ENCODE results near the gene PSKH1.
"Not testable (repeated sequence)": the region's sequence is repeated elsewhere in the genome, so short reads cannot be mapped to it uniquely, and the experiment has no call there.

The PSKH1 gene

GRCh38 chr16:67892375-67892774, 679 bp upstream of the PSKH1 start:
- Histone ChIP-seq H3K4me3 (ENCODE audit: low read depth, low read length) (peak overlapping the region; percentile 59), H3K36me3 (ENCODE audit: control insufficient read depth, insufficient read depth, low read length) (no peaks in the 10 kb centered on the region), H3K9me3 (ENCODE audit: control insufficient read depth, insufficient read depth, low read length) (no peaks in the 10 kb centered on the region), H3K9ac (ENCODE audit: low read depth, low read length) (no peak overlapping the region; the same call in 1 of the 2 replicates), H3K27ac (ENCODE audit: low read depth, low read length) (peak overlapping the region; percentile 74), H3K27me3 (ENCODE audit: control insufficient read depth, insufficient read depth, low read length) (no peaks in the 10 kb centered on the region), H3K4me1 (ENCODE audit: control insufficient read depth, insufficient read depth, low read length) (0 out of 2 replicates have a peak, but pooled peaks cover 8% of the 10 kb centered on the region)

- Histone ChIP-seq H3K27ac (ENCODE audit: low read depth, low read length) (peak overlapping the region; percentile 83), H3K9ac (ENCODE audit: low read depth, low read length) (peak overlapping the region; percentile 96), H3K4me3 (ENCODE audit: low read depth, low read length) (peak overlapping the region; percentile 99), H3K9me3 (ENCODE audit: control insufficient read depth, insufficient read depth, low read length) (no peaks in the 10 kb centered on the region), H3K27me3 (ENCODE audit: control insufficient read depth, insufficient read depth, low read length) (no peaks in the 10 kb centered on the region), H3K36me3 (ENCODE audit: control insufficient read depth, insufficient read depth, low read length) (no peaks in the 10 kb centered on the region), H3K4me1 (ENCODE audit: control insufficient read depth, insufficient read depth, low read length) (0 out of 2 replicates have a peak, but pooled peaks cover 8% of the 10 kb centered on the region)
These were observed 817 bp downstream of the PSKH1 start for GRCh38 chr16:67893743-67894399.

- Histone ChIP-seq H3K27ac (ENCODE audit: low read depth, low read length) (no peak overlapping the region), H3K4me1 (ENCODE audit: control insufficient read depth, insufficient read depth, low read length) (0 out of 2 replicates have a peak, but pooled peaks cover 7% of the 10 kb centered on the region), H3K36me3 (ENCODE audit: control insufficient read depth, insufficient read depth, low read length) (no peaks in the 10 kb centered on the region), H3K9ac (ENCODE audit: low read depth, low read length) (no peak overlapping the region), H3K27me3 (ENCODE audit: control insufficient read depth, insufficient read depth, low read length) (no peaks in the 10 kb centered on the region), H3K9me3 (ENCODE audit: control insufficient read depth, insufficient read depth, low read length) (no peaks in the 10 kb centered on the region), H3K4me3 (ENCODE audit: low read depth, low read length) (no peak overlapping the region)
These were observed 4.2 kb downstream of the PSKH1 start for GRCh38 chr16:67897231-67897630.

- no peaks in the 10 kb centered on the region for H3K9me3 ChIP-seq (ENCODE audit: control insufficient read depth, insufficient read depth, low read length)
- no peaks in the 10 kb centered on the region for H3K27me3 ChIP-seq (ENCODE audit: control insufficient read depth, insufficient read depth, low read length)
- H3K4me1 ChIP-seq (ENCODE audit: control insufficient read depth, insufficient read depth, low read length) = no peaks in the 10 kb centered on the region
- no peak overlapping the region for H3K27ac ChIP-seq (ENCODE audit: low read depth, low read length)
- H3K4me3 ChIP-seq (ENCODE audit: low read depth, low read length) = no peak overlapping the region
- H3K9ac ChIP-seq (ENCODE audit: low read depth, low read length) = no peak overlapping the region
- H3K36me3 ChIP-seq (ENCODE audit: control insufficient read depth, insufficient read depth, low read length) = peaks cover 9% of the 10 kb centered on the region; the same call in 1 of the 2 replicates
These were observed 8.7 kb downstream of the PSKH1 start for GRCh38 chr16:67901734-67902133.

- H3K27ac ChIP-seq (ENCODE audit: low read depth, low read length) = no peak overlapping the region
- H3K36me3 ChIP-seq (ENCODE audit: control insufficient read depth, insufficient read depth, low read length) = peaks cover 9% of the 10 kb centered on the region; the same call in 1 of the 2 replicates
- no peak overlapping the region for H3K4me3 ChIP-seq (ENCODE audit: low read depth, low read length)
- no peaks in the 10 kb centered on the region for H3K4me1 ChIP-seq (ENCODE audit: control insufficient read depth, insufficient read depth, low read length)
- H3K27me3 ChIP-seq (ENCODE audit: control insufficient read depth, insufficient read depth, low read length) = no peaks in the 10 kb centered on the region
- H3K9me3 ChIP-seq (ENCODE audit: control insufficient read depth, insufficient read depth, low read length) = no peaks in the 10 kb centered on the region
- no peak overlapping the region for H3K9ac ChIP-seq (ENCODE audit: low read depth, low read length)
These were observed 9.8 kb downstream of the PSKH1 start for GRCh38 chr16:67902831-67903230.

- H3K9ac ChIP-seq (ENCODE audit: low read depth, low read length) = no peak overlapping the region
- no peaks in the 10 kb centered on the region for H3K27me3 ChIP-seq (ENCODE audit: control insufficient read depth, insufficient read depth, low read length)
- H3K36me3 ChIP-seq (ENCODE audit: control insufficient read depth, insufficient read depth, low read length) = peaks cover 38% of the 10 kb centered on the region
- H3K4me3 ChIP-seq (ENCODE audit: low read depth, low read length) = no peak overlapping the region
- no peak overlapping the region for H3K27ac ChIP-seq (ENCODE audit: low read depth, low read length)
- H3K9me3 ChIP-seq (ENCODE audit: control insufficient read depth, insufficient read depth, low read length) = no peaks in the 10 kb centered on the region
- H3K4me1 ChIP-seq (ENCODE audit: control insufficient read depth, insufficient read depth, low read length) = no peaks in the 10 kb centered on the region
These were observed 14.5 kb downstream of the PSKH1 start for GRCh38 chr16:67907397-67908180.

GRCh38 chr16:67909056-67909742, 16.1 kb downstream of the PSKH1 start:
- Histone ChIP-seq H3K27me3 (ENCODE audit: control insufficient read depth, insufficient read depth, low read length) (no peaks in the 10 kb centered on the region), H3K9me3 (ENCODE audit: control insufficient read depth, insufficient read depth, low read length) (no peaks in the 10 kb centered on the region), H3K9ac (ENCODE audit: low read depth, low read length) (no peak overlapping the region), H3K36me3 (ENCODE audit: control insufficient read depth, insufficient read depth, low read length) (peaks cover 31% of the 10 kb centered on the region), H3K4me3 (ENCODE audit: low read depth, low read length) (no peak overlapping the region), H3K27ac (ENCODE audit: low read depth, low read length) (no peak overlapping the region), H3K4me1 (ENCODE audit: control insufficient read depth, insufficient read depth, low read length) (no peaks in the 10 kb centered on the region)

GRCh38 chr16:67910158-67910557, 17.1 kb downstream of the PSKH1 start:
- Histone ChIP-seq H3K9ac (ENCODE audit: low read depth, low read length) (no peak overlapping the region), H3K36me3 (ENCODE audit: control insufficient read depth, insufficient read depth, low read length) (peaks cover 31% of the 10 kb centered on the region), H3K9me3 (ENCODE audit: control insufficient read depth, insufficient read depth, low read length) (no peaks in the 10 kb centered on the region), H3K27me3 (ENCODE audit: control insufficient read depth, insufficient read depth, low read length) (no peaks in the 10 kb centered on the region), H3K27ac (ENCODE audit: low read depth, low read length) (no peak overlapping the region), H3K4me3 (ENCODE audit: low read depth, low read length) (no peak overlapping the region), H3K4me1 (ENCODE audit: control insufficient read depth, insufficient read depth, low read length) (peaks cover 7% of the 10 kb centered on the region)

GRCh38 chr16:67914758-67915495, 21.9 kb downstream of the PSKH1 start:
- H3K4me1 ChIP-seq (ENCODE audit: control insufficient read depth, insufficient read depth, low read length) = peaks cover 16% of the 10 kb centered on the region
- H3K36me3 ChIP-seq (ENCODE audit: control insufficient read depth, insufficient read depth, low read length) = peaks cover 24% of the 10 kb centered on the region
- H3K9me3 ChIP-seq (ENCODE audit: control insufficient read depth, insufficient read depth, low read length) = no peaks in the 10 kb centered on the region
- no peak overlapping the region for H3K4me3 ChIP-seq (ENCODE audit: low read depth, low read length)
- no peaks in the 10 kb centered on the region for H3K27me3 ChIP-seq (ENCODE audit: control insufficient read depth, insufficient read depth, low read length)
- peak overlapping the region; percentile 50 for H3K27ac ChIP-seq (ENCODE audit: low read depth, low read length)
- peak overlapping the region; percentile 8; the same call in 1 of the 2 replicates for H3K9ac ChIP-seq (ENCODE audit: low read depth, low read length)

GRCh38 chr16:67915496-67915769, 22.4 kb downstream of the PSKH1 start:
- not testable (repeated sequence) for H3K27me3 ChIP-seq (ENCODE audit: control insufficient read depth, insufficient read depth, low read length); H3K4me3 ChIP-seq (ENCODE audit: low read depth, low read length); H3K9ac ChIP-seq (ENCODE audit: low read depth, low read length); H3K9me3 ChIP-seq (ENCODE audit: control insufficient read depth, insufficient read depth, low read length)
- H3K36me3 ChIP-seq (ENCODE audit: control insufficient read depth, insufficient read depth, low read length) = peaks cover 19% of the 10 kb centered on the region
- peaks cover 16% of the 10 kb centered on the region for H3K4me1 ChIP-seq (ENCODE audit: control insufficient read depth, insufficient read depth, low read length)
- peak overlapping the region; percentile 50 for H3K27ac ChIP-seq (ENCODE audit: low read depth, low read length)

Measured in HUES48 (cell line).